ENCODE measurements around the gene HIC1. TPM values are rescaled to one million over a fixed set of nuclear protein-coding genes. Genes with fewer than 3 reads are reported as not detected.

HIC1 gene
- total and polyA plus RNA-seq, 9 donors, result 3.9 to 108 (median 60.8) TPM

- Histone ChIP-seq H3K36me3 (no peaks in the 10 kb centered on the region), H3K4me1 (ENCODE audit: insufficient read depth) (peaks cover 7% of the 10 kb centered on the region), H3K27ac (peak overlapping the region in 1 of 2 donors; percentile 3), H3K27me3 (no peaks in the 10 kb centered on the region), H3K9me3 (no peaks in the 10 kb centered on the region), H3K4me3 (no peak overlapping the region)
- WGBS, 3 donors, result 3 to 12% (median 8%) methylated on average over 2 of the region's 2 CpGs
- DNase-seq, result peak; percentile 62 to 74 (median 64)
- intact Hi-C loops (cut with DNase I), result no loop called here
- TF ChIP-seq CTCF (IDR thresholded peaks at IDR 0.05) (peak in 2 of 3 donors; percentile 37 to 39), EP300 (IDR thresholded peaks at IDR 0.05) (no peak), POLR2A (IDR thresholded peaks at IDR 0.05) (no peak)
These were observed 36.1 kb downstream of the HIC1 start for GRCh38 chr17:2090804-2091534.

- Histone ChIP-seq H3K9me3 (no peaks in the 10 kb centered on the region), H3K4me3 (no peak overlapping the region), H3K36me3 (no peaks in the 10 kb centered on the region), H3K27me3 (no peaks in the 10 kb centered on the region), H3K4me1 (ENCODE audit: insufficient read depth) (peaks cover 7% of the 10 kb centered on the region), H3K27ac (no peak overlapping the region)
- WGBS, 3 donors, result 80 to 92% (median 83%) methylated on average over 4 of the region's 4 CpGs
- intact Hi-C loops (cut with DNase I), result no loop called here
- DNase-seq, result no peak
- TF ChIP-seq CTCF (IDR thresholded peaks at IDR 0.05), result no peak
- no peak for TF ChIP-seq POLR2A (IDR thresholded peaks at IDR 0.05)
- no peak for TF ChIP-seq EP300 (IDR thresholded peaks at IDR 0.05)
These were observed 37.4 kb downstream of the HIC1 start for GRCh38 chr17:2092253-2092652.

DNA sequence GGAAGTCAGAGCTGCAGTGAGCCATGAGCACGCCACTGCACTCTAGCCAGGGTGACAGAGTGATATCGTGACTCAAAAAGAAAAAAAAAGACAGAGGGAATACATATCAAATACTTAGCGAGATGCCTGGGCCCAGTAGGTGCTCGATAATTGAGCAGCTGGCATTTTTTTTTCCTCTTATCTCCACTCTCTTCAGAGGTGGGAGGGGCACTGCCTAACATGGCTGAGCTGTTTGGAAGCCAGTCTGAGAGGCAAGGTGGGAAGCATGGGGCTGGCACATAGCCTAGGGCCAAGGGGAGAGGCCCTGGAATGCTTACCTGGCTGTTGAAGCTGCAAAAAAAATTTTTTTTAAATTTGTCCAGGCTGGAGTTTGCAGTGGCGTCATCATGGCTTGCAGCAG, 38.4 kb downstream of the HIC1 start:
- intact Hi-C loops (cut with DNase I), result no loop called here
- Histone ChIP-seq H3K9me3 (no peaks in the 10 kb centered on the region), H3K27ac (no peak overlapping the region), H3K4me1 (ENCODE audit: insufficient read depth) (peaks cover 6% of the 10 kb centered on the region), H3K27me3 (no peaks in the 10 kb centered on the region), H3K36me3 (no peaks in the 10 kb centered on the region), H3K4me3 (no peak overlapping the region)
- peak in 1 of 5 donors; percentile 16 for DNase-seq
- TF ChIP-seq CTCF (IDR thresholded peaks at IDR 0.05) (no peak), EP300 (IDR thresholded peaks at IDR 0.05) (no peak), POLR2A (IDR thresholded peaks at IDR 0.05) (no peak)
- 75 to 81% (median 77%) methylated on average over 5 of the region's 5 CpGs for WGBS, 3 donors

DNA sequence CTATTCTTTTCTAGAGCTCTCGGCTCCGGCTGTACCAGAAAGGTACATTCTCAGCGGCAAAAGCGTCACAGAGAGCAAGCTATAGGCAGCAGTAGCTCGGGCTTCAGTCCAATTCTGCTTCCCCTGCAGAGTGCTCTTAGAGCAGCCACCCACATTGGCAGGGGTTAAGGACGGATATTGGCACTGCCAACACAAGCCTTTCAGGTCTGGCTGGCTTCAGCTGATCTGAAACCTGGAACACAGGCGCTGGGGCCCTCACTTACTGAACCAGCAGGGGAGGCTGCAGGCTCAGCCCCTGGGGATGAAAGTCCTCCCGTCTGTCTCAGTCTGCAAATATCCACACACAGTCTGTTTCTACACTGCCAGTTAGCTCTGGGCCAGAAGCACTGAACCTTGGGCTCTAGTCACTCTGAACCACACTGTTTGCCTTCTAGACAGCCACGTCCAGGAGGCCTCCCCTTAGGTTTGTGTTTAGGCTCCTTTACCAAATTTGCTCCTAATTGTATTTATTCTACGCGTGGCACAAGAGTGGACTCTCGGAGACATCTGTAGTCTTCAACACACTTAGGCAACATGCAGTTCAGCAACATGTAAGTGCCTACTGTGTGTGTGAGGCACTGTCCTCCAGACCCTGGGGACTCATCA, 40.1 kb downstream of the HIC1 start:
- 76 to 85% (median 82%) methylated on average over 12 of the region's 12 CpGs for WGBS, 3 donors
- Histone ChIP-seq H3K4me1 (ENCODE audit: insufficient read depth) (peaks cover 2% of the 10 kb centered on the region), H3K4me3 (no peak overlapping the region), H3K27me3 (no peaks in the 10 kb centered on the region), H3K27ac (no peak overlapping the region), H3K9me3 (no peaks in the 10 kb centered on the region), H3K36me3 (no peaks in the 10 kb centered on the region)
- no peak for DNase-seq
- TF ChIP-seq POLR2A (IDR thresholded peaks at IDR 0.05) (no peak), EP300 (IDR thresholded peaks at IDR 0.05) (no peak), CTCF (IDR thresholded peaks at IDR 0.05) (peak in 2 of 3 donors; percentile 19 to 36)
- intact Hi-C loops (cut with DNase I), result no loop called here
